RWPE1 (cell line): ENCODE measurements around the gene TENT5C.

Experiments
- CTCF ChIA-PET: fragments of 350-600 bp; sonication (Branson Sonifier 250); formaldehyde crosslinking; extraction: SDS; loops from one replicate; lab custom pipeline; 2021; lab: Yijun Ruan, JAX
- POLR2A ChIA-PET: fragments of 400-600 bp; formaldehyde crosslinking; extraction: SDS; loops from one replicate; lab custom pipeline; 2020; ENCODE audit warnings: antibody characterized with exemption; ENCODE audit not compliant: low non-redundant PET; lab: Yijun Ruan, JAX
- DNase-seq: peaks from one replicate; pipeline ENCODE4 v3.0.0; 2012; ENCODE audit warnings: low spot score
- H3K27ac ChIP-seq: fragments of 450-650 bp; 2 replicates; pipeline ENCODE4 v1.5.1; 2017
- TF ChIP-seq, protein P1 (sequence below): fragments of 450-650 bp; conservative IDR thresholded peaks from 2 replicates; pipeline ENCODE4 v1.5.1; 2017; ENCODE audit warnings: low read depth, mild to moderate bottlenecking

The TENT5C gene

DNA sequence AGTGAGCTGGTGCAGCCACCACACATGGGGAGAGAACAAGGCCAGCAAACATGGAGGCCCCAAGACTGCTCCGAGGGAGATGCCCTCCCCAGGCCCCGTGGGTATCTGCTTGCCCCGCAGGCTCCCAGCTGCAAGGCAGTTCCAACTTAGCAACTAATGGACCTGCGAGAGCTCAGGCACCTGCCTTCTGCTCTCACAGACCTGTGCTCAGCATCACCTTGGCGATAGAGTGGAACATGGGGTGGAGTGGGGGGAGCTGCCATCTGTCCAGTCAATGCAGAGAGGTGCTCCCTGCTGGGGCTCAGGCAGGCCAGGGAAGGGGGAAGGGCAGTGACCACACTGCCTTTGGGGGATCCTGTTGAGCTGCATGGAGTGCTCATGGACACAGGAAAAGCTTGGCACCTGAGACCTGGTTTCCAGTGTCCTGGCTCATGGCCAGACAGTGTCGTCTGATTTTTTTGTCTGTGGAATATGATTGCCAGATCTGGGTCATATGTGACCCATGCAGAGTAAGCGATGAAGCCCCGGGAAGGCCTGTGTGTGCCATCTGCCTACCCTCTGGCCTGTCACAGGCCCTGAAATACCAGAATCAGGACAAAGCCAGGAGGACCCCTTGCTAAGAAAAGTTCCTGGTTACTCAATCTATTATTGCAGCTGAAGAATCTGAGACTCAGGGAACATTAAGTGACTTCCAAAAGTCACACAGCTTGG is 39.9 kb upstream of the TENT5C start:
- H3K27ac ChIP-seq = no peak overlapping the region
- TF ChIP-seq, protein P1, sequence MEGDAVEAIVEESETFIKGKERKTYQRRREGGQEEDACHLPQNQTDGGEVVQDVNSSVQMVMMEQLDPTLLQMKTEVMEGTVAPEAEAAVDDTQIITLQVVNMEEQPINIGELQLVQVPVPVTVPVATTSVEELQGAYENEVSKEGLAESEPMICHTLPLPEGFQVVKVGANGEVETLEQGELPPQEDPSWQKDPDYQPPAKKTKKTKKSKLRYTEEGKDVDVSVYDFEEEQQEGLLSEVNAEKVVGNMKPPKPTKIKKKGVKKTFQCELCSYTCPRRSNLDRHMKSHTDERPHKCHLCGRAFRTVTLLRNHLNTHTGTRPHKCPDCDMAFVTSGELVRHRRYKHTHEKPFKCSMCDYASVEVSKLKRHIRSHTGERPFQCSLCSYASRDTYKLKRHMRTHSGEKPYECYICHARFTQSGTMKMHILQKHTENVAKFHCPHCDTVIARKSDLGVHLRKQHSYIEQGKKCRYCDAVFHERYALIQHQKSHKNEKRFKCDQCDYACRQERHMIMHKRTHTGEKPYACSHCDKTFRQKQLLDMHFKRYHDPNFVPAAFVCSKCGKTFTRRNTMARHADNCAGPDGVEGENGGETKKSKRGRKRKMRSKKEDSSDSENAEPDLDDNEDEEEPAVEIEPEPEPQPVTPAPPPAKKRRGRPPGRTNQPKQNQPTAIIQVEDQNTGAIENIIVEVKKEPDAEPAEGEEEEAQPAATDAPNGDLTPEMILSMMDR = no peak
- CTCF ChIA-PET = interaction anchor here (0.6 kb wide), 1 partner anchor 188 kb away, joined by 3 read pairs; no protein-coding TSS in a partner anchor
- POLR2A ChIA-PET = no interaction called here
- no peak for DNase-seq

DNA sequence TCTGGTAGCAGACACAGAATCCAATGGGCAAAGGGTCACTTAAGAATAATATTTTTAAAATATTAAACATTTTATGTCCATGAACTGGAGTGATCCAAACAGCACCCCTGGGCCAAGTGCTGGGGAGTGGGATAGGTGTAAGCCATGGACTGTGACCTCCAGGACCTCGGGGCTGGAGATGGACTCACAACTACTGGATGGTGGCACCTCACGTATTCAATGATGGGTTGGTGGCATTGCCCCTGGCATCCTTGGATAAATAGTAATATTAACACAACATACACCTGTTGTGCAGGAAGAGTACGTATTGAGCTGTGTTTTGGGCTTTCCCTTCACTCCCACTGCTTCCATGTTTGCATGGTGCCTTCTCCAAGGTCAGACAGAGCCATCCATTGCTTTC is 39.3 kb upstream of the TENT5C start:
- ChIA-PET CTCF (no interaction called here), POLR2A (no interaction called here)
- DNase-seq = no peak
- TF ChIP-seq, protein P1 = no peak
- H3K27ac ChIP-seq = no peak overlapping the region

DNA sequence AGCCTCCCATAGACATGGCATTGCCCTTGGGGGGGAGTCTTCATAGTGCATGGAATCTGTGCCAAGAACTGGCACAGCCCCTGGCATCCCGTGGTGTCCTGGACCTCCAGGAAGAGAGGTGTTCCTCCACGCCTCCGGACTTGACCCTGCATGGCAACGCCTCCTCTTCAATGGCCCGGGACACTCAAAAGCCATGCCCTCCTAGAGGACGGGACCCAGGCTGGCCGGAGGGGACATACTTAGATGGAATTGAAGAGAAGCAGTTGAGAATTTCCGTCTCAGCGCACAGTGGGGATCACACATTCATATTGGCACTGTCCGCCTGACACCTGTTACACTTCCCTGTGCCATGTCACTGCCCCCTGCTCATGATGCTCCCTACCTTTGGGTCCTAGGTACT is 38.4 kb upstream of the TENT5C start:
- CTCF ChIA-PET = no interaction called here
- no peak overlapping the region for H3K27ac ChIP-seq
- TF ChIP-seq, protein P1 = no peak
- POLR2A ChIA-PET = no interaction called here
- DNase-seq = no peak

DNA sequence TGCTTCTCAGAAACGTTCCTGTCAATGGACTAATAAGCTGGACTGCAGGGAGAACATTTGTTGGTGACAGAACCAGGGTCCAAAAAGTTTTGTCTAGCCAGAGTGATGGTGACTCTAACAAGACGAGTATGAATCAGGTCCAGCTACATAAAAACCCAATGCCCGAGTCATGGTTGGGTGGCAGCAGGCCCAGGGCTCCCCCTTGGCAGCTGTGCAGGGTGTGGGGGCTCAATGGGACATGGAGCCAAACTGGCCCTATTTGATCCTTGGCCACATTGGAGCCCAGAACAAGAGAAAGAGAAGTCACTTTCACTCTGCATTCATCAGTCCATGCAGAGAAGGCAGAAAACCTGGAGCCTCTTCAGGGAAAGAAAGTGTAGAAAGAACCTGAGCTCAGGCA is 37.9 kb upstream of the TENT5C start:
- CTCF ChIA-PET = no interaction called here
- TF ChIP-seq, protein P1 = no peak
- POLR2A ChIA-PET = no interaction called here
- no peak overlapping the region for H3K27ac ChIP-seq
- DNase-seq = no peak

DNA sequence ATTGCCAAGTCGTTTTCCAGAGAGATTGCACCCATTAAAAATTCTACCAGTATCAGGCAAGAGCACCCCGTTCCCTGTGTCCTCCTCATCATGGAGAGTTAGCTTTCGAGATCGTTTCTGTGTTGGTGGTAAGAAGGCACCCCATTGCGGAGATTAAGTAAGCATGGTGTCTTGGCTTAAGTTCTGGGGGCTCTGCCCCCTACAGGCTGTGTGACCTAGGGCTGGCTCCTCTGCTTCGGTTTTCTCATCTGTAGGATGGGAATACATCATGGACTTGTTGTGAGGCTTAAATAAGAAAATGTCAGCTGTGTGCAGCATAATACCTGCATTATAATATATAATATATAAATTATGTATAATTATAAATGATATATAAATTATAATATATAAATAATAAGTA is 36.8 kb upstream of the TENT5C start:
- ChIA-PET CTCF (no interaction called here), POLR2A (no interaction called here)
- H3K27ac ChIP-seq = no peak overlapping the region
- TF ChIP-seq, protein P1 = no peak
- DNase-seq = no peak

DNA sequence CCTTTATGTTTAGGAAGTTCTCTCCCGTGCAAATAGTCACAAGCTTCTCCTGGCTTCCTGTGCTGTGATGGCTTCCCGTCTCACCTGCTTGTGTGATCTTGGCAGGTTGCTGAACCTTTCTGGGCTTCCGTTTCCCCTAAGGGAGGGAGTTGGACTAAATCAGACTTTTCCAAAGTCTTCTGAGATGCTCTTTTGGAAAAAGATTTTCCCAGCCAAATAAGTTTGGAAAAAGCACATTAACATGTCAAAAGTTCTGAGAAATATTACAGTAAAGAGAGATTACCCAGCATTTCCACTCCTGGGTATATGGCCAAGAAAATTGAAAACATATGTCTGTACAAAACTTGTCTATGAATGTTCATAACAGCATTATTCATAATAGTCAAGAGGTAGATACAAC is 36.0 kb upstream of the TENT5C start:
- H3K27ac ChIP-seq = no peak overlapping the region
- TF ChIP-seq, protein P1 = no peak
- no peak for DNase-seq
- CTCF ChIA-PET = no interaction called here
- POLR2A ChIA-PET = no interaction called here
